ENCODE results near the gene GAS2L2.

GAS2L2 gene

GRCh38 chr17:35745246-35745645, 7.8 kb downstream of the GAS2L2 start:
- DNase-seq = no peak

DNA sequence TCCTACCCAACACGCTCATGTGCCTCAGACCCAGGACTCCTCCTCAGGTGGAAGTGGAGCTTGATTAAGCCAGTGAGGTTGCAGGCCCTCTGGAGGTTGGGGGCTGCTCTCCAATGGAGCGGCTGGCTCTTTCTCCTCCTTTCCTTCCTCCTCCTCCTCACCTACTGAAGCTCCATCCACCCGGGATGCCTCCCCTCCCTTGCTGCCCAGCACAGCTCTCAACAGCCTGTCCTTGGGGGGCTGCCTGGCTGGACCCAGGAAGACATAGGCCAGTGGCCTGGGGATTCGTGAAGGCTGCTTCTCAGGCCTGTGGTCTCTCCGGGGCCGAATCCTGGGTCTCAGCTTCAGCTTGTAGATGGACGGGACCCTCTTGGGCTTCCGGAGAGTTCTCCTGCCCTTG, 8.2 kb downstream of the GAS2L2 start:
- DNase-seq = no peak

DNA sequence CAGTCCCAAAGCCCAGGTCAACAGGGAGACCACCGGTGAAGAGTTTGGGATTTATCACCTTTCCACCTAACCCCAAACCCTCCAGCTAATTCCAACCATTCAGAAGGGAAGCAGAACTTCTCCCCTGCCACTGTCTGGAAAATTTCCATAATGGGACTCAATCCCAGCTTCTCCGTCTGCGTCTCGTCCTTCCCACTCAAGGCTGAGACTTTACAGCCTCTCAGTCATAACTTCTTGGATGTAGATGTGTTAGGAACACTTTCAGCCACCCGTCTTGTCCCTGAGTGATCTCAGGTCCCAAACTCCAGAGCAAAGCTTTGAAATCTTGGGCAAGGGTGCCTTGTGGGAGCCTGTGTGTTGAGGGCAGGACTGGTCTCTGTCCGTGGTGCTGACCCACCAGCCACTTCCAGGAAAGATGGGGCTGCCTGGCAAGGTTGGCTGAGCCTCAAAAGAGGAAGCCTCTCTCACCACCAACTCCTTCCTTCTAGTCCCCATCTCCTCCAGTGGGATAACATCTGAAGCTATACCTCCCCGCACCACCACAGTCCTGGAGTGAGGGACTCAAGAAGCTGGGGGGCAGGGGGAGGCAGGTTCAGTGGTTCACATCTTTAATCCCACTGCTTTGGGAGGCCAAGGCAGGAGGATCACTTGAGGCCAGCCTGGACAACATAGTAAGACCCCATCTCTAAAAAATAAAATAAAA, 9.3 kb downstream of the GAS2L2 start:
- DNase-seq = no peak

DNA sequence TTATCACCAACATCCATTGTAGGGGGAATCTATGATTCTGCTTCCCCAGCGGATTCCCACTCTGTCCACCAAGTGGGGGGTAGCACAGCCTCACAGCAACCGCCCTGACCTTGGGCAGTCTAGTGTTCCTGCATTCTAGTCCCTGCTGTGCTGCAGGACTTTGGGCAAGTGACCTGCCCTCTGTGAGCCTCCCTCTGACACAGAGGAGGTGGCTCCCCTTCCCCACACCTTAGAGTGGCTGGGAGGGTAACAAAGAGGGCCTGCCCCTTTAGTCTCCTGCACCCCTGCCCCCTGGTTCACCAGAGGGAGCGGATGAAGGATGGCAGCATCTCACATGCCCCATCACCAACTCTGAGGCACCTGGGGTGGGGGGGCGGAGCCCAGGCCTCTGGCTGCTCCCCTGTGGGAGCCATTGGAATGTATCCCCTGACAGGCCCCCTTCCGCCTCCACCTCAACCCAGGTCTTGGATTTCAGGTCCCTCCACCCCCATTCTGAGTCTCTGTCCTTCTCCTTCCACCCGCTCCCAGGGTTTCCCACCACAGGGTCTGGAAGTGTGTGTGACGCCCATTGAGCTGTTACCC, 10.1 kb downstream of the GAS2L2 start:
- DNase-seq = no peak

DNA sequence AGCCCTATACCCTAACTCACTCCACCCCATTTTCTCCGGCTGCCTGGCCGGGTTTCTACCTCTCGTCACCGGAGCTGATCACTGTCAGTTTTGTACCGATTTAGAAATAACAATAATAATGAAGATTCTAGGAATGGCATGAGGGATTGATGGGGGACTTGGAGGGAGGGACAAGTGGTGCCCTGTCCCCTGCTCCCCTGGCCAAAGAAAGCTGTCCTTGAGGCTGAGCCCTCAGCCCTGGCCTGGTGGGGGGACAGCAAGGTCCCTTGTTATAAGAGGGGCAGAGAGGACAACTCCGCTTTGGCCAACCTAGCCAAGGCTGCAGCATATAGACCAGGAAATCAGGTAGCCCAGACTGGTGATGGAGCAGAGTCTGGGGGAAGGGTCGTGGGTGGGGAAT, 10.5 kb downstream of the GAS2L2 start:
- no peak for DNase-seq

GRCh38 chr17:35740997-35741931, 11.8 kb downstream of the GAS2L2 start:
- no peak for DNase-seq

DNA sequence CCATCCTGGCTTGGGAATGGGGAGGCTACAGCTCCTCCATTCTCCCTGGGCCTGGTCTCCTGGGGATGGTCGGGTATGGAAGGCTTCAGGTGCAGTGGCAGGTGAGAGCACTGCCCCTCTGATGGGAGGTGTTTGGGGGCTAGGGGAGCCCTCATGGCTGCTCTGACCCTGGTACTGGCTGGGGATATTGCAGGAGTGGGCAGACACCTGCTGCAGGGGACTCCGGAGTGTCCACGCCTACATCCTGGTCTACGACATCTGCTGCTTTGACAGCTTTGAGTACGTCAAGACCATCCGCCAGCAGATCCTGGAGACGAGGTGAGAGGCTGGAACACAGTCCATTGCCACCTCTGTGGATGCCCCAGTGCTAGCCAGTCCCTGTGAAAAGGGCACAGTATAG, 12.8 kb downstream of the GAS2L2 start:
- no peak for DNase-seq

GRCh38 chr17:35738519-35739133, 14.4 kb downstream of the GAS2L2 start:
- DNase-seq = no peak

- DNase-seq = no peak
Measured at GRCh38 chr17:35736236-35736635, 16.8 kb downstream of the GAS2L2 start.

GRCh38 chr17:35735036-35735805, 17.8 kb downstream of the GAS2L2 start:
- no peak for DNase-seq

DNA sequence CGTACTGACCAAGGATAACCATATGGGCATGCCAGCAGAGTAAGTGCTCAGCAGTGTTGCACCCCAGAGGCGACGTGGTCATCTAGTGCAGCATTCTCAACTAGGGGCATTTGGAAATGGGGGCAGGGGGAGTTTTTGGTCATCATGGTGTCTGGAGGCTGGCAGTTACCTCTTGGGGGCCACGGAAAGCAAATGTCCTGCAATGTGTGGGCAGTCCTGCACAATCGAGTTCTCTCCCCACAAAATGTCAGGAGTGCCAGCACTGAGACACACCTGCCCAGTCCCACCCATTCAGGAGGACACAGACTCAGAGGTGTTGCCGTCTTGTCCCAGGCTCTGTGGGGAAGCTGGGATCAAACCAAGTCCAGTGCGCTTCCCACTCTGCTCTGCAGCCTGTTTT, 18.6 kb downstream of the GAS2L2 start:
- no peak for DNase-seq

- no peak for DNase-seq
Measured at GRCh38 chr17:35733366-35733765, 19.7 kb downstream of the GAS2L2 start.

GRCh38 chr17:35732806-35733136, 20.3 kb downstream of the GAS2L2 start:
- DNase-seq = no peak

GRCh38 chr17:35731917-35732805, 20.9 kb downstream of the GAS2L2 start:
- DNase-seq = no peak

GRCh38 chr17:35731239-35731916, 21.7 kb downstream of the GAS2L2 start, which contains the start of gene RASL10B:
Gene RASL10B, plus strand, starts transcription at chr17:35731639. Its CDS starts 3,546 bp downstream, at chr17:35735185.
- DNase-seq = no peak

DNA sequence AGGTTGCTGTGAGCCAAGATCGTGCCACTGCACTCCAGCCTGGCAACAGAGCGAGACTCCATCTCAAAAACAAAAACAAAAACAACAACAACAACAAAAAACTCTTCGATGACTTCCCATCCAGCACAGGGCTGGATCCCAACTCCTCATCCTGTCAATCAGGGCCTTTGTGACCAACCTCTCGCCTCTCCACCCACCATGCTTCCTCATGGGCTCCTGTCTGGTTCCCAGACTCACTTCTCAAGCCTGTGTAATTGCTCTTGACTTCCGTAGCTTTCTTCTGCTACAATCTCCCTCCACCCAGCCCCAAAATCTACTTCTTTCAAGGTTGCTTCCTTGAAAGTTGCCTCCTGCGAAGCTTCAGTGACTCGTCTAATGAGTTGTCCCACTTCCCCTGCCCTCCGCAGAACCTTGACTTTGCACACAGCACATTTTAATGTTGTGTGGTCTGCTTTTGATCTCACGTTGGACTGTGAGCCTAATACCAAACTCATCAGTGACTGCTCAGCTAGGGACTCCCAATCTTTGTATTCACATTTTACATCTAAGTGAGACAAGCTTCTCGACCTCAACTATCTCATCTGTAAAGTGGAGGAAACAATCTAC, 22.5 kb downstream of the GAS2L2 start:
- DNase-seq = no peak

GRCh38 chr17:35729405-35729833, 23.6 kb downstream of the GAS2L2 start:
- DNase-seq = no peak

- no peak for DNase-seq
Measured at GRCh38 chr17:35728551-35728950, 24.5 kb downstream of the GAS2L2 start.

GRCh38 chr17:35727635-35728034, 25.4 kb downstream of the GAS2L2 start:
- DNase-seq = no peak

DNA sequence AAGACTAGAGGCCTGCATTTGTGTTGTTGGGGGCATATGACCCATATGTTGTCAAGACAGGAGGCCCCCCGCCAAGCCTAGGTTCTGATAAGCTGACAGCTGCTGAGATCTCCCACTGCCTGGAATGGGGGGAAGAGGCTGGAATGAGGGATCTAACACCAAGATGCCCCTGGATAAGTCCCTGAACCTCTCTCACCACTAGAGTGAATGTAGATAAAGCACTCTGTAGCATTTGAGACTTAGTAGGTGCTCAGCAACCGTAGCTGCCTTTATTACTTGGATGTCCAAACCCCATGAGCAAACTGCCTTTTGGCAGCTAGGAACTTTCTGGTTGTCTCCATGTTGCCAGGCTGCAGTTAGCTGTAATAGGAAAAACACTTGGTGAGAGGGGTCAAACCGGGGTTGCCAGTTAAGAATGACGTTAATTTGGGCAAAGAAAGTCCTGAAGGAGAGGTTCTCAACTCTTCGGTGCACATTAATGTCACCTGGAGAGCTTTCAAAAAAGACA, 26.0 kb downstream of the GAS2L2 start:
- no peak for DNase-seq

All from SW 1271 (cell line).